ENCODE results near the gene CAMK2B. TPM values are rescaled to one million over a fixed set of nuclear protein-coding genes. Genes with fewer than 3 reads are reported as not detected.
A peak's percentile ranks its signal among the peaks of the same experiment; 100 is the strongest.
"Not testable (repeated sequence)": the region's sequence is repeated elsewhere in the genome, so short reads cannot be mapped to it uniquely, and the experiment has no call there.

CAMK2B gene
- total RNA-seq, 1 donor from 2014 or later, result 0.17 TPM

GRCh38 chr7:44206008-44206407 is 119.4 kb downstream of the CAMK2B start:
- ATAC-seq, result no peak
- intact Hi-C loops (cut with DNase I), result no loop called here

DNA sequence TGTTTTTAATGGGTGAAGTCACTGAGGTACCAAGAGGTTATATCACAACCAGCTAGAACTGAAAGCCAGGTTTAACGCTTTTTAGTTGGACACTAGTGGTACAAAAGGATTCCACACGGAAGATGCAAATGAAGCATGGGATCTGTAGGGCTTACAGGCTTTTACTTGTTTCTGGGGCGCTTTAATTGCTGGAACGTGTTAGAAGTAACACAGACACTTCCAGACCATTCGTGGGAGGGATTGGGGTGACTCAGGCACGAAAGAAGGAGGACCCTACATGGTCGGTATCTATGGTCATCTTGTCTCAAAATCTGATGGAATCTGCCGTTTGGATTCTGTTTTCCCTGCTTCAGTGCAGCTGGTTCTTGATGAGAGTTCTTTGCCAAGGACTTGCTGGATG is 123.6 kb downstream of the CAMK2B start:
- intact Hi-C loops (cut with DNase I), result no loop called here
- TF ChIP-seq CTCF (IDR thresholded peaks at IDR 0.05), result no peak
- DNase-seq, result no peak
- no peaks in the 10 kb centered on the region for H3K27me3 ChIP-seq
- H3K4me3 ChIP-seq, result peak overlapping the region; percentile 83
- no peak overlapping the region for H3K27ac ChIP-seq
- peaks cover 27% of the 10 kb centered on the region for H3K36me3 ChIP-seq
- no peak for ATAC-seq
- H3K4me1 ChIP-seq, result peaks cover 14% of the 10 kb centered on the region
- H3K9me3 ChIP-seq, result no peaks in the 10 kb centered on the region

More at GRCh38 chr7:44206008-44206407, 119.4 kb downstream of the CAMK2B start:
- peak; percentile 34 for DNase-seq
- no peaks in the 10 kb centered on the region for H3K9me3 ChIP-seq
- H3K27ac ChIP-seq, result no peak overlapping the region
- no peak for TF ChIP-seq CTCF (IDR thresholded peaks at IDR 0.05)
- peaks cover 14% of the 10 kb centered on the region for H3K4me1 ChIP-seq
- H3K36me3 ChIP-seq, result peaks cover 69% of the 10 kb centered on the region
- no peak overlapping the region for H3K4me3 ChIP-seq
- no peaks in the 10 kb centered on the region for H3K27me3 ChIP-seq

- Histone ChIP-seq H3K27me3 (no peaks in the 10 kb centered on the region), H3K4me1 (peaks cover 14% of the 10 kb centered on the region), H3K9me3 (no peaks in the 10 kb centered on the region), H3K36me3 (peaks cover 18% of the 10 kb centered on the region), H3K4me3 (peak within 1 kb of the TSS; percentile 83), H3K27ac (peak within 1 kb of the TSS; percentile 83)
- peak; percentile 50 for TF ChIP-seq CTCF (IDR thresholded peaks at IDR 0.05)
- peak; percentile 96 for DNase-seq
- intact Hi-C loops (cut with DNase I), result no loop called here
- peak; percentile 100 for ATAC-seq
These were observed 124.5 kb downstream of the CAMK2B start, which contains the start of gene YKT6 for GRCh38 chr7:44200699-44201461. TSS of gene YKT6 (plus strand) at chr7:44200978. CDS start at chr7:44201136, 158 bp downstream.

DNA sequence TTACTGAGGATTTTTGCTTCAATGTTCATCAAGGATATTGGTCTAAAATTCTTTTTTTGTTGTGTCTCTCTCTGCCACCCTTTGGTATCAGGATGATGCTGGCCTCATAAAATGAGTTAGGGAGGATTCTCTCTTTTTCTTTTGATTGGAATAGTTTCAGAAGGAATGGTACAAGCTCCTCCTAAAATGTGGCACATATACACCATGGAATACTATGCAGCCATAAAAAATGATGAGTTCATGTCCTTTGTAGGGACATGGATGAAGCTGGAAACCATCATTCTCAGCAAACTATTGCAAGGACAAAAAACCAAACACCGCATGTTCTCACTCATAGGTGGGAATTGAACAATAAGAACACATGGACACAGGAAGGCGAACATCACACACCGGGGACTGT is 125.2 kb downstream of the CAMK2B start:
- DNase-seq; ATAC-seq; H3K9me3 ChIP-seq; H3K27me3 ChIP-seq; H3K27ac ChIP-seq; intact Hi-C loops (cut with DNase I): not testable (repeated sequence)
- Histone ChIP-seq H3K4me1 (peaks cover 14% of the 10 kb centered on the region), H3K4me3 (peak overlapping the region; percentile 83), H3K36me3 (peaks cover 10% of the 10 kb centered on the region)

DNA sequence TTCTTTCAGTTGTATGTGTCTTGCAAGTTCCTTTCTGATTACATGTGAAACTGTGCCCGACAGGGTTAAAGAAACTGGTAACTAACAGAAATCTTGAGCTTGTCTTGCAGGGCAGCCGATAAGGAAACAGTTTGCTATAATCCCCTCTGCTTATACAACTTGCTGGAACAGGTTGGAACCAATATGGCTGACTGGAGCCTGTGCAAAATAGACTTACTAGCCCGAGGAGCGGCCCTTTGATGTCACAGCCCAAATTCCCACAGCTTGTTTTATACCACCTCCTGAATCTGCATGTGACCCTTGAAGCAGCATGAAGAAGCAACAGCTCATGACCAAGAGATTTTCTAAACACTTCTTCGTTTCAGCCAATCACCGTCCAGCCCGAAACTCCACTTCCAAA is 127.9 kb downstream of the CAMK2B start:
- ATAC-seq (no peak), DNase-seq (peak; percentile 1)
- Histone ChIP-seq H3K4me3 (no peak overlapping the region), H3K9me3 (no peaks in the 10 kb centered on the region), H3K27me3 (no peaks in the 10 kb centered on the region), H3K27ac (no peak overlapping the region), H3K4me1 (peaks cover 11% of the 10 kb centered on the region), H3K36me3 (no peaks in the 10 kb centered on the region)
- no peak for TF ChIP-seq CTCF (IDR thresholded peaks at IDR 0.05)
- intact Hi-C loops (cut with DNase I), result loop anchor here (5.0 kb wide), 1 partner anchor 125 kb away; no protein-coding TSS in a partner anchor

DNA sequence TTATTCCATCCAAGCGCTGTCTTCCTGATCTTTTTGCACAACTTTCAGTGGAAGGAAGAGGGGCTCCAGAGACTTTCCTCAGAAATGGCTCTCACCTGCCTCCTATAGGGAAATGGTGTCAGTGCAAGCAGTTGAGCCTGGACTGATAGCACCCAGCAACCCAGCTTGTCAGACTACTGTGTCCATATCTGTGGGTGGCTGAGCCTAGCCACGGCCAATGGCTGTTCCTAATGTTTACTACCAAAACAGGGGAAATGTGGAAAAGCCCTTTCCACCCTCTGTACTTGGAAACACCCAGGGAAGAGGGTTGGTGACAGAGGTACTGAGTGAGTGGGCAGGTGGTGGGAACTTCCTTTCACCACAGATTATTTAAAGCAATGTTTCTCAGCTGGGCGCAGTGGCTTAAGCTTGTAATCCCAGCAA is 128.9 kb downstream of the CAMK2B start:
- DNase-seq (peak; percentile 21), ATAC-seq (peak; percentile 48)
- intact Hi-C loops (cut with DNase I), result loop anchor here (5.0 kb wide), 1 partner anchor 124 kb away; no protein-coding TSS in a partner anchor
- Histone ChIP-seq H3K27me3 (no peaks in the 10 kb centered on the region), H3K36me3 (no peaks in the 10 kb centered on the region), H3K4me3 (no peak overlapping the region), H3K4me1 (peaks cover under 1% of the 10 kb centered on the region), H3K9me3 (no peaks in the 10 kb centered on the region), H3K27ac (no peak overlapping the region)
- TF ChIP-seq CTCF (IDR thresholded peaks at IDR 0.05), result peak; percentile 53
